ENCODE results near the gene IQCK.

Gene IQCK

GRCh38 chr16:19748389-19749168, 30.5 kb downstream of the IQCK start:
- Histone ChIP-seq H3K9me3 (no peaks in the 10 kb centered on the region), H3K4me1 (ENCODE audit: control insufficient read depth in 1 of 2, insufficient read depth in 1 of 2, low read depth in 1 of 2, low read length in 1 of 2) (no peaks in the 10 kb centered on the region), H3K27me3 (no peaks in the 10 kb centered on the region), H3K36me3 (no peaks in the 10 kb centered on the region), H3K4me3 (ENCODE audit: low read depth in 1 of 2, low read length in 1 of 2) (no peak overlapping the region), H3K27ac (no peak overlapping the region)
- no peak for TF ChIP-seq CTCF (IDR thresholded peaks at IDR 0.05)

- Histone ChIP-seq H3K4me3 (ENCODE audit: low read depth in 1 of 2, low read length in 1 of 2) (no peak overlapping the region), H3K27ac (no peak overlapping the region), H3K4me1 (ENCODE audit: control insufficient read depth in 1 of 2, insufficient read depth in 1 of 2, low read depth in 1 of 2, low read length in 1 of 2) (no peaks in the 10 kb centered on the region), H3K36me3 (no peaks in the 10 kb centered on the region), H3K9me3 (no peaks in the 10 kb centered on the region), H3K27me3 (no peaks in the 10 kb centered on the region)
- TF ChIP-seq CTCF (IDR thresholded peaks at IDR 0.05) = no peak
These were observed 31.6 kb downstream of the IQCK start for GRCh38 chr16:19749571-19750080.

- H3K4me3 ChIP-seq (ENCODE audit: low read depth in 1 of 2, low read length in 1 of 2) = no peak overlapping the region
- H3K27me3 ChIP-seq = no peaks in the 10 kb centered on the region
- H3K27ac ChIP-seq = no peak overlapping the region
- H3K9me3 ChIP-seq = no peaks in the 10 kb centered on the region
- no peak for TF ChIP-seq CTCF (IDR thresholded peaks at IDR 0.05)
- no peaks in the 10 kb centered on the region for H3K4me1 ChIP-seq (ENCODE audit: control insufficient read depth in 1 of 2, insufficient read depth in 1 of 2, low read depth in 1 of 2, low read length in 1 of 2)
- H3K36me3 ChIP-seq = no peaks in the 10 kb centered on the region
These were observed 33.7 kb downstream of the IQCK start for GRCh38 chr16:19751478-19752385.

- H3K4me1 ChIP-seq (ENCODE audit: control insufficient read depth in 1 of 2, insufficient read depth in 1 of 2, low read depth in 1 of 2, low read length in 1 of 2) = peaks cover 0 to 7% of the 10 kb centered on the region in 2 experiments
- no peak for TF ChIP-seq CTCF (IDR thresholded peaks at IDR 0.05)
- H3K36me3 ChIP-seq = no peaks in the 10 kb centered on the region
- peaks cover 17% of the 10 kb centered on the region for H3K27me3 ChIP-seq
- H3K9me3 ChIP-seq = no peaks in the 10 kb centered on the region
- H3K27ac ChIP-seq = no peak overlapping the region
- H3K4me3 ChIP-seq (ENCODE audit: low read depth in 1 of 2, low read length in 1 of 2) = no peak overlapping the region
These were observed 36.0 kb downstream of the IQCK start for GRCh38 chr16:19753815-19754643.

GRCh38 chr16:19754644-19755036, 36.6 kb downstream of the IQCK start:
- no peak overlapping the region for H3K4me3 ChIP-seq (ENCODE audit: low read depth in 1 of 2, low read length in 1 of 2)
- peaks cover 0 to 7% of the 10 kb centered on the region in 2 experiments for H3K4me1 ChIP-seq (ENCODE audit: control insufficient read depth in 1 of 2, insufficient read depth in 1 of 2, low read depth in 1 of 2, low read length in 1 of 2)
- peaks cover 17% of the 10 kb centered on the region for H3K27me3 ChIP-seq
- H3K36me3 ChIP-seq = no peaks in the 10 kb centered on the region
- no peaks in the 10 kb centered on the region for H3K9me3 ChIP-seq
- no peak overlapping the region for H3K27ac ChIP-seq
- no peak for TF ChIP-seq CTCF (IDR thresholded peaks at IDR 0.05)

All from neutrophil (primary cell).